Activated CD4-positive, alpha-beta T cell treated with anti-CD3 and anti-CD28 coated beads for 48 hours (primary cell): ENCODE results near the gene RNF157.

Experiments
- DNase-seq: peaks from one replicate; pipeline ENCODE4 v3.0.0-alpha.2; 2020

The RNF157 gene

DNA sequence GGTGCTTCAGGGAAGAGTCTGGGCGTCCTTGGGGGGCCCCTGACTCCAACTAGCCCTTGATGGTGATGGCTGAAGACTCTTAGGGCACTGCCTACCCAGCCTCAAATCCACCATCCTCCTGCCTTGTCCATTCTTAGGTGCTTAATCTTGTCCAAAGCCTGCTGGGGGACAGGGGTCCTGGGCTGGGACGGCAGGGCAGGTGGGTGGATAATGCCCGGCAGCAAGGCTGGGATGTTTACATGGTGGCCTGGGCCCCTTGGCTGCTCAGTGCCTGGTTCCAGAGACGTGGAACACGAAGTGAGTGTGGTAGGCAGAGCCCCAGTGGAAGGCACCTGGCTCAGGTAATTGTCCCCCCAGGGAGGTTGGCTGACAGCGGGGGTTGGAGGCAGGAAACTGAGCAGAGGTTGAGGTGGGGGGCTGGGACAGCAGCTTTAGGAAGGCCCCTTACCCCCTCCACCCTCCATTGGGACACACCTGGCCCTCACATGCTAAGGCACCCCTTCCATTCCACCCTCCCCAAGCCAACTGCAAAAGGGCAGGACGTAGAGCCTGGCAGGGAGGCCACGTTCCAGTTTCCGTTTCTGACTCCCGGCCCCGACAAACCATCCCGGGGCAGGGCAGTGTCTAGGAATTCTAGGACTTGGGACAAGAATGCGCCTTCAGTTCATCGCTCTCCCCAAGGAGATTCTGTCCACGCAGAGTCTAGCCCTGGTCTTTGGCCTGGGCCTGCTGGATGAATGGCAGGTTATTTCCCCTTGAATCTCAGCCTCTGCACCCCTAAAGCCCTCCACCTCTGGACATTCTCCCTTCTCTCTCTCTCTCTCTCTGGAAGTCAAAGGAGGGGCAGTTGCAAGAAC lies 101.2 kb downstream of the RNF157 start:
- no peak for DNase-seq

GRCh38 chr17:76138234-76138895 lies 101.9 kb downstream of the RNF157 start:
- DNase-seq: no peak

DNA sequence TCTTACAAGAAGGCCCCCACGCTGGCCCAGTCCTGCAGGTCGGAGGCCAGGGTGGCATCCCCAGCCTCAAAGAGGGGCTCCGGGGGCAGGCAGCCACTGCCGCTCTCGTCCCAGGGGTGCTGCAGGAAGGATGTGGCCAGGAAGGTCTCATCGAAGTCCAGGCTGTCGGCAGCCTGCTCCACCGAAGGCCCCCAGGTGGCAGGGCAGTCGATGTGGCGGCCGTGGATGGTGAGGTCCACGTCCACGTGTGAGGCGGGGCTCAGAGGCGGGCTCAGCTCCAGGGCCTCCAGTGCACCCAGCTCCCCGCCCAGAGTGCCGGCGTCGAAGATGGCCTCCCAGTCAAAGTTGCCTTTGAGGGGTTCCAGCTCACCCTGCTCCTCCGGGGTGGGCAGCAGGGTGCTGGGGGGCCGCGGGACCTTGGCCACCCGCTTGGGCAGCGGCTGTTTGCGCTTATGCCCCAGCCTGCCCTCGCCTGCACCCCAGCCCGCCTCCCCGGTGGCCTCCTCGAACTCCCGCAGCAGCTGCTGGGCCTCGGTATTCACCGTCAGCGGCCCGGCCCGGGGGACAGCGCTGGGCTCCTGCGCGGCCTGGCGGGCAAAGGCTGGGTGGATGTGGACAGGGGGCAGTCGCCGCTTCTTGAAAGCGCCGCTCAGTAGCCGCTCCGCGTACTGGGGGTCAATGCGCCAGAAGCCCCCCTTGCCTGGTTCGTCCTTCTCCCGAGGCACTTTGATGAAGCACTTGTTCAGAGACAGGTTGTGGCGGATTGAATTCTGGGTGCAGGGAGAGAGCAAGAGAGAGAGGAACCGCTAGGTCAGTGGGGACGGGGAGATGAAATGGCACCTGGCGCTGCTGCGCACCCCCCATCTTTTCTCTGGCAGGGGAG lies 102.7 kb downstream of the RNF157 start:
- DNase-seq: no peak

GRCh38 chr17:76137001-76137350 lies 103.3 kb downstream of the RNF157 start:
- no peak for DNase-seq

GRCh38 chr17:76136276-76137000 lies 103.9 kb downstream of the RNF157 start:
- DNase-seq: no peak

DNA sequence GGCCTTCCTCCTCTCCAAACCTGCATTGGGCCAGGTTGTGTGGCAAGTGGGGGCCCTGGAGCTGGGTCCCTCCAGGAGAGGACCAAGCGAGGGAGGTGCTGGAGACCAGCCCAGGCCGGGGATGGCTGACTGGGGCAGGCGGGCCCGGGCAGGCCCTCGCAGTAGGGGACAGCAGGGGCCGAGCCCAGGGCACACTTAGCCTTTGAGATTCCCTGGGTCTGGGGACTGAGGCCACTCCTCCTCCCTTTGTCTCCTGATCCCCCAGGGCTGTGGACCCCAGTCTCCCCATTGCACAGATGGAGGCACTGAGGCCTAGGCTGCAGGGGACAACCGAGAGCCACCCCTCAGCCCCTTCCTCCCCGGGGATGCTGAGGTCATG lies 104.5 kb downstream of the RNF157 start:
- DNase-seq: no peak

DNA sequence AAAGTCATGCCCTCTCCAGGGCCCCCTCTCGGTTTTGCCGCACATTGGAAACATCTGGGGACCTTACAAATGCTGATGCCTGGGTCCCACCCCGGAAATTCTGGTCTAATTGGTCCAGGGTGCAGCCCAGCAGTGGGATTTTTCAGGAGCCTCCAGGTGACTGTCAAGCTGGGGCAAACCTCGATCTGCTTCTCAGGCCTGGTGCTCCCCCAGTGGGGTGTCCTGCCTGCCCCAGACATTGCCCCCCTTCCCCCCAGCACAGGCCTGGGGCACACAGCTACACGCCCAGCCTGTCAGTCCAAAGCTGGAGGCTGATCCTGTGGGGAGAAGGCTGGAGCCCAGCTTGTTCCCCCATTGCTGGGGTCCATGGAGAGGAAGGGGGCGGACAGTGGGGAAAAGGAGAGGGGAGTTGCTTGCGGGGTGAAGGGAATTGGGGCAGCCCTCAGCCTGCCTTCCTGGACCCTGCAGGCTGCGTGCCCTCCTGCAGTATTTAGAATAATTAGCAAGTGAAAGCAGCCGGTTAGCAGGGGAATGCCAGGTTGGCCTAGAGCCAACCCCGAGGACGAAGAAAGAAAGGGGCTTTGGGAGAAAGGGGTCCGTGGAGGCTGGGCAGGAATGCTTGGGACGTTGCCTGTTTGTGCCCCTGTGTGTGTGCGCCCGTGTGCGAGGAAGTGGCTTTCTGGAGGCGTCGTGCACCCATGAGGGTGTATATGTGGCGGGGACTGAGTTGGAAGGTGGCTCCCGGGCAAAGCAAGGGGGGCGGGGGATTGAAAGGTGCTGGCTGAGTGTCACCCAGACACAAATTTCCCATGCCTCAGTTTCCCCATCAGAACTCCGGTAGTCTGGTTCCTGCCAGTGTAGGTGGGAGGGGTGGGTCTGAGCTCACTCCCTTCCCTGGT lies 105.1 kb downstream of the RNF157 start:
- DNase-seq: no peak

DNA sequence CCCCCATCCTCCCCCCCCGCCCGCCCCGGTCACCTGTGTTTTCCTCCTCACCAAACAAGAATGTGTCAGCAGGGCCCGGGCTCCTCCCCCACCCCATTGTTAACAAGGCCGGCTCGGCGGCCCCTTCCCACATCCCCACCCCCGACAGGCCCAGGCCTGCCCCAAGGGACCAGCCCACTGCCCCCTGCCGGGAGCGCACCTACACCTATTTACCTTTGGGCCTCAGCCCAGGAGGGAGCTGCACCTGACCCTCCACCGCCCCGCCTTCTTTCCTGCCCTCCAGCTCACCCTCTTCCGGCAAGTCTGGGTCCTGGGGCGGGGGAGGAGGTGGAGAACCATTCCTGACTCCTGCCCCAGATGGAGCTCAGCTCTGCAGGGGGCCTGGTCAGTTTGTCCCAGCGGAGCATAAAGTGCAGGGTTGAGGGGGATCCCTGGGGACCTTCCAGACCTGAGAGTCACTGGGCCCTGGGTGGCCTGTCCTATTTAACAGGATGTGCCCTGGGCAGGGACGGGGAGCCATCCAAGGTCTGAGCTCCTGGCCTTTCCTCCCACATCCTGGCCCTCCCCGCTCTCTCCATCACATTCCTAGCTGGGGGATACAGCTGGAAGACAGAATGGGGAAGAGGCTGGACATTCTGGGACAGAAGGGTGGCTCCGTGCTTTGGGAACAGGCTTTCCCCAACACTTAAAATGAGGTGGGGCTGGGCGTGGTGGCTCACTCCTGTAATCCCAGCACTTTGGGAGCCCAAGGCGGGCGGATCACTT lies 107.5 kb downstream of the RNF157 start:
- no peak for DNase-seq

- no peak for DNase-seq
Observed at GRCh38 chr17:76131692-76132573, 108.4 kb downstream of the RNF157 start.

DNA sequence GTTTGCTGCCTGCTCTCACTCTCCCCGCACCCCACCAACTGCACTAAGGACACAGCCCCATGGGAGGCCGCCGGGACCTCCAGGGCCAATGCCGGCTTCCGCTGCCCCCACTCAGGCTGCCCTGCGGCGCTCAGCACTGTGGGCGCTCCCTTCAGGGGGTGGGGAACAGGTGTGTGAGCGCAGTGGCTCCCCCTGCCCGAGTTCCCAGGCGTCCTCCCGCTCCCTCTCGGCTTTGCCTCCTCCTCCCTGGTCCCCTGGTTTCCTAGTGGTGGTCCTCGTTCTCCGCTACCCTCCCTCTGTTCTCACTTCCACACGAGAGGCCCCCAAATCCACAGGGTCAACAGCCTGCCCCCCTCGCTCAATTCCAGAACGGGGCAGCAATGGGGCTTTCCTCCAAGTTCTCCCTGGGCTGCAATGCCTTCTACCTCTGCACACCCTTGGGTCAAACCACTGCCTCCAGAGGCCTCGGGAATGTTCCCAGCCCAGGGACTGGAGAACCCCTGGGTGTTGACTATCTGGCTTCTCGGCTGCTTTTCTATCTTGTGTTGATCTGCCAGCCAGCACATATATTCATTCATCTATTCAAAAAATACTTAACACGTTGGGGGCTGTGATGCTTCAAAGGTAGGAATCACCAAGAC lies 109.1 kb downstream of the RNF157 start:
- no peak for DNase-seq

DNA sequence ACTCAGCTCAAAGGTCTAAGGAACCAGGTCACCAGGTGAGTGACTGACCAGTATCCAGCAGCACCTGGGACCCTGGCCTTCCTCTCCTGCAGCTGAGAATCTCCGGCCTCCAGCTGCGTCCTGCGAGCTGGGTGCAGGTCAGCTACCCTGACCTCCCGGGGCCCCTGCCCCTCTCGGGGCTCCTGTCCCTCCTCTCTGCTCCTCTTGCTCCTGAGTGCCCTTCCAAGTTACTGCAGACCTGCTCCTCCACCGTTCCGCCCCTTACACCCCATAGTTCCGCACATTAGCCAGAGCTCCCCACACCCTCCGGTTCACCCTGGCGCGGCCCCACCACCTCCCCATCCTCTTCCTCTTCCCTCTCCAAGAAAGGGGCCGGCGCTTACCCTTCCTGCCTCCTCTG lies 109.8 kb downstream of the RNF157 start:
- DNase-seq: no peak

GRCh38 chr17:76125922-76126321 lies 114.4 kb downstream of the RNF157 start:
- no peak for DNase-seq

DNA sequence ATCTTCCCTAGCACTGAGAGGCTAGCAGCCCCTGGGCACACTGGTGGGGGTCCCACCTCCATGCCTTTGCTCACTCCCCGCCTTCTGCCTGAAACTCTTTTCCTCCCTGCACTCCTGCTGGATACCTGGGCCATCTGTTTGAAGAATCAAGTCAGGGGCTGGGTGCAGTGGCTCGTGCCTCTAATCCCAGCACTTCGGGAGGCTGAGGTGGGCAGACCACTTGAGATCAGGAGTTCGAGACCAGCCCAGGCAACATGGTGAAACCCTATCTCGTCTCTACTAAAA lies 115.0 kb downstream of the RNF157 start:
- DNase-seq: no peak

DNA sequence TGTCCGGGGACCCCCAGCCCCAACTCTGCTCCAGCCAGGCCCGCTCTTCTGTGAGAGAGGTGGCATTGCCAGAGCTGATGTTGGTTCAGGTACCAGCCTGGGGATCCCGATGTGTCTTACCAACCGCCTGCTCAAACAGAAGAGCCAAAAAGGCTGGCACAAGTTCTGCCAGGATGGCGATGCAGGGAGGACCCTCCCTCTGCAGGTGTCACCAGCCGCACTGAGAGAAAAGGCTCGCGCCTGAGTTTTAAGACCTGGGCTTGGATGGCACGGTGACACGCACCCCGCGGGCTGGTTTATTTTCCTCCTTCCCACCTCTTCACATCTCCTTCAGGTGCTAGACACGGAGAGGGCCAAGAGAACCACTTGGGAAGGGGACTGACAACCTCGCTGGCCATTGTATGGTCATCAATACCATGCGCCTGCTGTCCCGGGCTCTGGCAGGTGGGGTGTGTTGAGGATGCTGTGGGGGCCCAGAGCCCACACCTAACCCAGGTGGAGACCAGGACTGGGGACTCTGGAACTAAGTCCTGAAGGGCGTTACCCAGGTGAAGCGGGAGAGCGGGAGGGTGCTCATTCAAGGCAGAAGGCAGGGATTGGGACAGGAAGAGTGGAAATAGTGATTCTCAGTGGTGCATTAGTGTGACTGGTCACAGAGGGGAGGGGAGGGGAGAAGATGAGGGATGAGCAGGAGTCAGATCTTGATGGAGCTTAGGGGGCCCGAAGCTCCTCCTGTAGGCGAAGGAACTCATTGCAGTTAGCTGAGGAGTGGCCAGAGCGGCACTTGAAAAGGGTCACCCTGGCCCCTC lies 115.5 kb downstream of the RNF157 start:
- DNase-seq: no peak

DNA sequence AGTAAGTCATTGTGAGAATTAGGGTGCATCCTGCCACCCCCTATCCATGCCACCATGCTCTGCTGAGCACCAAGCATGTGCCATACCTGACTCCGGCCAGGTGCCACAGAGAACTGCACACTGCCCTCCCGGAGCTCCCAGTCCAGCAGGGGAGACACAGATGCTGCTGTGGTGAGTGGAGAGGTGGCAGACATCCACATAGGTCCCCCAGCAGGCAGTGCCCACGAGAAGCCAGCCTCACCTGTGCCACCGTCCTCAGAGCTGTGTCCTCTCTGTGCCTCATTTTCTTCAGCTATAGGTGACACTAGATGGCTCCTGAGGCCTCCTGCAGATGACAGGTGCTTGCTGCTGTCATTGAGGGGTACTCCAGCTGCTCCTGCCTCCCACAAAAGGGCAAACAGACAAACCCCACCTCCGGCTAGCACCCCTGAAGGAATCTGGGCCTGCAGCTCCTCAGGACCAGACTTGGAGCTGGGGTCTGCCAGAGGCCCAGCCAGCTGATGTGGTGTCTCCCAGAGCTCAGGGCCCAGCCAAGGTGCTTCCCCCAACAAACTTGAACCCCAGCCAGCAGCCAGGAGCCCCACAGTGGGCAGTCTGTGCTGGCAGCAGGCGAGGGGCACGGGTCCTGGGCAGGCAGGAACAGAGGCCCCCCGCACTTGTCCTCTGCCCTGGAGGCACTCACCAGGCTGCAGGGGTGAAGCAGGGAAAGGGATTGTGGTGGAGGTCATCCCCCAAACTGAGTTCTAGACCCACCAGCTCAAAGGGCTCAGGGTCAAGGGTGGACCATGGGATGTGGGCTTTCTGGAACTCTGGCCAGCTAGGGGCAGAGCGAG lies 116.3 kb downstream of the RNF157 start:
- no peak for DNase-seq

- no peak for DNase-seq
Observed at GRCh38 chr17:76123191-76123499, 117.1 kb downstream of the RNF157 start.

DNA sequence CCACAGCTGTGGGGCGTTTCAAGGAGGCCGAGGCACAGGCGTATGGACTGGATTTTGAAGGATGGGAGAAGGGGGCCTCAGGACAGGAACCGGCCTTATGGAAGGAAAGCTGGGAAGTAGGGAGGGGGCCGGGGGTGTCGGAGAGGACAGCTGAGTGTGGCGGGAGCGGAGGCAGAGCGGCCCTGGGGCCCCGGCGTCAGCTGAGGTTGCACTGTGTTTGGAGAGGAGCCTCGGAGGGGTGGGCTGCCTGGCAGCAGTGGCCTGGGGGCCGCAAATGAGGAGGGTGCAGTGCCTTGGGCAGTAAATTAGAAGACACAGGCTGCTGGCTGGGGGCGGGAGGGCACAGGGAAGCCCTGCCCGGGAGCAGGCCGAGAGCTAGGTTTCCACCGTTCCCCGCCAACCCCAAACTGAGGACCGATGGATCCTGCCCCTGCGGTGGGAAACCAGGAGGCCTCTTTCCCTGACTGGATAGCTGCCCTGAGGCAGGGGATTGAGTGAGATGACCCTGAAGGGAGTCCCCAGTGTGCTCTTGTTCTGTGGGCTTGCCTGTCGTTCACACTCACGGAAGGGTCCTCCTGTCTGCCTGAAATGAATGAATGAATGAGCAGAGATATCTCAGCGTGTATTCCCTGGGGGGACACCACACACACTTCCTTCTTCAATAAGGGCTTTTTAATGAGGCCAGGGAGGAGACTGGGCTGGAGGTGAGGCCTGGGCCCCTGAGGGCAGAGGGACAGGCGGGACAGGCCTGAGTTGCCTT lies 117.7 kb downstream of the RNF157 start:
- DNase-seq: no peak
